GM21367 (cell line): Measurements from ENCODE around the gene CLRN3.

Source experiments
- ATAC-seq: cut with Tn5 transposase; IDR thresholded peaks from one replicate; pipeline ENCODE4 v1.9.1; 2021; ENCODE audit not compliant: unreplicated experiment

CLRN3 gene

DNA sequence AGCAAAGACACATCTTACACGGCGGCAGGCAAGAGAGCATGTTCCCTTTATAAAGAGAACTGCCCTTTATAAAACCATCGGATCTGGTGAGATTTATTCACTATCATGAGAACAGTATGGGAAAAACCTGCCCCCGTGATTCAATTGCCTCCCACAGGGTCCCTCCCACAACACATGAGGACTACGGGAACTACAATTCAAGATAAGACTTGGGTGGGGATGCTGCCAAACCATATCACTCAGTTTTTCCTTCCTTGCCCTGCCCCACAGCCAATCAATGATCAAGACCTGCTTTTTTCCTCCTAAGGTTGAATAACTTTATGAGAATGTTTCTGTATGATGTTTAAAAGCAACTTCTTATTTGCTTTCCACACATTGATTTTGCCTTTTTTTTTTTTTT lies 11.0 kb upstream of the CLRN3 start:
- no peak for ATAC-seq

DNA sequence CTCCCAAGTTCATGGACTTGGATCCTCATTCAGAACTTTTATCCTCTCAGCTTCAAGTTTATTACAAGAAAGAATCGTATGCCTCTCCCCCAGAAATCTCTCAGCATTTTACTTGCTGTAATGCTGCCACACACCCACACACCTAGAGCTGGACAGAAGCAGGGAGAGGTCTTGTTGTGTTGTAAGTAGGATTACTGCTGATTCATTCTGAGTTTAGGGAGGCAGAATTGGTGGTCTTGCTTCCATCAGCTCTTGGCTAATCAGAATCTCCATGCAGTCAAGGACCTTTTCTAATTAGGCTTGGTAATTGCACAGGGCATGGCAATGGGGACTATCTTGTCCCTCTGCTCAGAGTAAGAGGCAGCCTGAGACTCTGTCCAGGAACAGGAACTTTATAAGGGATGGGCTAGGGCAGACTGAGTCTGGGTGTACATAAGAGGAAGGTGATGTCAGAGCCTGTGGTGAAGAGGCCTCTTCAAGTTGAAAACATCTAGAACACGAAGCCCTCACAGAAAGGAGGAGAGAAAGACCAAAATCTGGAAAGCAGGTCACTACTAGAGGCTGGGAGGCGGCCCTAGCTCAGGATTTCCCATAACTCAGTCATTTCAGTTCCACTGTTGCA lies 7.1 kb upstream of the CLRN3 start:
- no peak for ATAC-seq

DNA sequence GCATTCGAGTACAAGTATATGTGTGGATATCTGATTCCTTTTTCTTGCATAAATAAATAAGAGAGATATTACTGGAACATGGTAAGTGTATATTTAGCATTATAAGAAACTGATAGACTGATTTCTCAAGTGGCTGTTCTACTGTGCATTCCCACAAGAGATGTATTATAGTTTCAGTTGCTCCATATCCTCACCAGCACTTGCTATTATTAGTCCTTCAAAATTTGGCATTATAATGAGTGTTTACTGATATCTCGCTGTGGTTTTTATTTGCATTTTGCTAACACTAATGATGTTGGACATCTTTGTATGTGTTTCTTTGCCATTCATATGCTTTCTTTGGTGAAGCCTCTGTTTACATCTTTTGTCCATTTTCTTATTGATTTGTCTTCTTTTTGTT lies 4.4 kb upstream of the CLRN3 start:
- ATAC-seq: no peak

DNA sequence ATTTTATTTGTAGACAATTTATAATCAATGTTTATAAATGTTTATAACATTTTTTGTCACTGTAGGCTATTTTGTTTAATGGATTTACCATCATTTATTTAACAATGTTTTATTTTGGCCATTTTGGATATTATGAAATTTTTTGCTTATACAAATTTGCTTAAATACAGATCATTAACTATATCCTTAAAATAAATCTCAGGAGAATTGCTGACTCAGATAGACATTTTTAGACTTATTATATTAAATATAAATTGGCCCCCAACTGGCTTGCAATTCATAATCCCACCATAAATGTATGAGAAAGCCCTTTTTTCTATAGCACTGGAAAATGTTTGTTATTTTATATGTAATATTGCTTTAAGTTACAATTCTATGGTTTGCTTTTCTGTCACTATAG lies 3.8 kb upstream of the CLRN3 start:
- no peak for ATAC-seq

DNA sequence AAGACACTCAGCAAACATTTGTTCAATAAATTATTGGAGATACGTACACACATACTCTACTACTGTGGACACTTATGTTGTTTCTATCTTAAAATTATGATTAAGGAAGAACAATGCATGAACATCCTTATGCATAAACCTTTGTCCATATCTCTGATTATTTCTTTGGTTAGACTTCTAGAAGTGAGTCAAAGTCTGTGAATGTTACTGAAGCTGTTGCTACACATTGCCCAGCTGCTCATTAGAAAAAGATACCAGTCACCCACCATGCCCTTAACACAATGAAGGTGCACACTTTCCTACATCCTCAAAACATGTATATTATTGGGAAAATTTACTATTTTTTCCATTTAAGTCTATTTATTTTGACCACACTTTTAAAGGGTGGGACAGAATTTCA lies 1.4 kb upstream of the CLRN3 start:
- no peak for ATAC-seq

DNA sequence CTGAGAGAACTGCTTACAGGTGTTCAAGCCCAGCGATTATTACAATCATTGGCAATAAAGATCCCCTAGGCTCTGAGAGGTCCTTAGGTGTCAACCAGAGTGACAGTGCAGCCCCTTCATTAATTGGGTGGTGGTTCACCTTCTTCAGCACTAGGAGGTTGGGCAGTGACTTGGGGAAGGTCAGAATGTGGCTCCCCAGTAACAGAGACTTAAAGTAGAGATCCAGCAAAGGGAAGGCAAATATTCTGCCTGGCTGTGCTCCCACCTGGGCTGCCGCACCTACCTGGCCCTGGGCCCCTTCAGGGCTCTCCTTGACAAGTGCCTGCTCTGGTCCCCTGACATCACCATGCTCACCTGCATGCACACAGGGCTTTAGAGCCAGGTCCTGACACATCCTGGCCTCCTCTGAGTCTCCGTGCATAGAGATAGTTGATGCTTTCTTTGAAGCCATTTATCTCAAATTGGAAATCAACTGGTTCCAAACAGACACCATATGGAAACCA lies 1.9 kb downstream of the CLRN3 start:
- no peak for ATAC-seq

DNA sequence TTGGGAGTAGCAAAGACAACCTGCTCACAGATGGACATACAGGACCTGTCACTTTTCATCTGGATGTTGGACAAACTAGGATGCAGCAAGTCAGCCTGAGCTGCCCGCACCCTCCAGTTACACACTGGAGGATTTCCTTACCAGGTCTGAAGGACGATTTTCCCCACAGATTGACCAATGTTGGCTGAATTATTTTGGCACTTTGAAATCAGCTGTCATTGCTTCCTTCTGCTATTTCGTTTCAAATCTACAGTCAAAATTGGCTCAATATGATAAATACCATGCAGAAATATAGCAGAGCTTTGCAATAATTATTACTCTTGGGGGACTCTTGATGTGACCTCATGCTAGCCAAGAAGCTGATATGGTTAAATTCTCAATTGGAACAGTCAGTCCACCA lies 2.5 kb downstream of the CLRN3 start:
- no peak for ATAC-seq

DNA sequence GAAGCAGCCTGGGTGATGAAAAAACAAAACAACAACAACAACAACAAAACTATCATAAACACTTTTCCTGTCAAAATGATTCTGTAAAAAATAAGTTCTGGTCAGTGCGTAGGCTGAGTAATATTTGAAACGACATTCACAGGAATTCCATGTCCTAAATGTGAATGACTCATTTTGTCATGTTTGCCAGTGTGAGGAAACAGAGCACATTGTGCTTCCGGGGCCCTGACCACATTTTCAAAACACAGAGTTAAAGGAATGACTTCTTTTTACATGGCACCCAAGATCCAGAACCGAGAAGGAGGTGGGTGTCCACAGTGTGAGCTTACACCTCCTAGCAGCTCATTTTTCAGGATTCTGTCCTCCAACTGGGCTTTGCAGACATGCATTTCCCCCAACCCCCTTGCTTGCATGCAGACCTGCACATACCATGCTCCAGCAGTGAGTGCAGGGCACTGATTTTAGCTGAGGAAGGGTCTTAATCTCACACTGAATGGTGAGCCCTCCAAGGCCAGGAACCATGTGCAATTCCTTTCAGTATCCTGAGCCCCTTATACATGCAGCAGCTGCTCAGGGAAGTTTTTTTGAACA lies 3.0 kb downstream of the CLRN3 start:
- ATAC-seq: no peak

DNA sequence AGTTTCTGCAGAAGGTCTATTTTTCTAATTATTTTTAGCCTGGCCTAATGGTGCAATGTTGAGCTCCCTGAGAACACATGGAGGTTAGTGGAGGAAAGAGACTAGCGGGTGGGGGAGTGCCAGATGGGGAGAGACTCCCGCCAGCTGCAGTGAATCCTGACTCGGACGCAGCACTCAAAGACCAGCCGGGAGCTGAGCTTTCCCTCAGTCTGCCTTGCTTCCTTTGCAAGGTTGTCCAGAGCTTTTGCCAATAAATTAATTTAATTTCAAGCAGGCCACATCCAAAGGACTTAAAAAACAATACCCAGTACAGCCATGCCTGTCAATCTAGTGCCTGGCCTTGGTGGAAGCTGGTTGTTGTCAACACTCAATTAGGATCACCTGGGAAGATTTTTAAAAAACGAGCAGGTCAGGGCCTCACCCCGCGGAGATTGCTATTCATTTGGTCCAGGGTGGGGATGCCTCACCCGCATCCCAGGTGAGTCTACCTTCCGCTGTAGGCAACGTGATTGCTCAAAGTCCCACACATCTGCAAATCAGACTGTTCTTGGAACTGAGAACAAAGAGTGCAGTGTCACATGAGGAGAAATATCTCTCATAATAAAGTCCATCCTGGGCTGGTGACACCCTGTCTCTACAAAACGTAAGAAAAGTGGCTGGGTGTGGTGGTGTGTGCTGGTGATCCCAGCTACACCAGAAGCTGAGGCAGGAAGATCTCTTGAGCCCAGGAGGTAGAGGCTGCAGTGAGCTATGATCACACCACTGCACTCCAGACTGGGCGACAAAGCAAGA lies 4.0 kb downstream of the CLRN3 start:
- no peak for ATAC-seq

DNA sequence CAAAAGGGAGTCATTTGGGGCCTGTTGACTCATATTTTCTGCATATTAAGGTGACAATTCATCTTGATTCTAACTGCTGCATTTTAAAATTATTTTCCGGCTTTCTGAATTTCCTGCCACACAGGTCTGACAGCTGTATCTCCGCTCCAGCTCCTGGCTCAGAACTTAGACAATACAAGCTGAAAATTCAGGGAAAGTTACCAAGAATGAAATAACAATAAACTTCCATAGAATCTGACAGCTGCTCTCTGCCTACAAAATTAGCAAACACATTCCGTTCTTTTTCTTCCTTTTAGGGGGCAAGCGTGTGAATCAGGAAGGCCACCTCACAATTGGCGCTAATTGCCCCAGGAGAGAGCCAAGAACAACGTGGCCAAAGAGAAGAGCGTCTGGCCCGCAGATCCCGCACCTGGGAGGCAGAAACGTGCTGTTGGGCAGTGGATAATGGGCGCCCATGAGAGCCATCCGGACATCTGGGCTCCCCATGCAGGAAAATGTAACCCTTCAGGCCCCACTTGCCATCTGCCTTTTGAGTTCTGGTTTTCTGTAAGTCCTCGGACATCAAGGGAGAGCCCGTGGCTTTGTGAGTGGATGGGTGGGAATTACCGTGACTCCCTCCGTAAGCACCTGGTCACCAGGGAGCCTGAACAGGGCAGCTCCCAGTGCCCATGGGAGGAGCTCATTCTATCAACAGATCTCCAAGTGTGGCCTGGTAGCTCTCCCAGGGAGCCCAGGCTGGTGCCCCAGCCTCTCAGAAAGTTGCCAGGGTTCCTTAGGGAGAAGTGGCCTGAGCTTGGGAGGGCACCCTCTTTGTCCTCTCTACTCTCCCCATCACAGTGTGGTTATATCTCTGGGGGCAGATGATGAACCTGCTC lies 5.0 kb downstream of the CLRN3 start:
- no peak for ATAC-seq

DNA sequence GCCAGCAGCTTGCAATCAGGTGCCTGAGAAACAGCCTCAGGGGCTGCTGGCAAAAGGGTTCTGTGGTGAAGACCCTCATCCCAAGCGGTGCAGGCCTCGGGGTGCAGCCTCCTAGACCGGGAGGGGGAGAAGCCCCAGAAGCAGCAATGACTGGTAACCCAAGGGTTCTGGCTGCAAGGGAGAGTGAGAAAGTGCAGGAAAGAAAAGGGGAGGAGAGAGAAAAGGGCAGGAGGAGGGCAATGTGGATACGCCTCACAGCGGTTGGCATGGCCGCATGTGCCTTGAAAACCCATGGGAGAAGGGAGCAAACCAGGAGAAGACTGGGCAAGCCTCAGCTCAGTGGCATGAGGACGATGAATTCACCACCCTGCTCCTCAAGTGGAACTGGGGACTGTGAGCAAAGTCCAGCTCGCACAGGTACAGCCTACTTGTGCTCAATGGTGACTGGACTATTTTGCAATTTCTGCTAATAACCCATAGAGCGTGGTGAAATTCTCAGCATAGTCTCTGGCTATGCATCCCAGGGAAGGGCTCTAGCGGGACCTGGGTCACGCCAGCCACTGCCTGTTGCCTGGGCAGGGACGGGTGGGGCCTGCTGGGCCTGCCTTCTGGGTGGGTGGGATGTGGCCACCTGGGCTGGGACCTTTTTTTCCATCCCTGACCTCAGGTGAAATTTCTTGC lies 6.2 kb downstream of the CLRN3 start:
- ATAC-seq: no peak

DNA sequence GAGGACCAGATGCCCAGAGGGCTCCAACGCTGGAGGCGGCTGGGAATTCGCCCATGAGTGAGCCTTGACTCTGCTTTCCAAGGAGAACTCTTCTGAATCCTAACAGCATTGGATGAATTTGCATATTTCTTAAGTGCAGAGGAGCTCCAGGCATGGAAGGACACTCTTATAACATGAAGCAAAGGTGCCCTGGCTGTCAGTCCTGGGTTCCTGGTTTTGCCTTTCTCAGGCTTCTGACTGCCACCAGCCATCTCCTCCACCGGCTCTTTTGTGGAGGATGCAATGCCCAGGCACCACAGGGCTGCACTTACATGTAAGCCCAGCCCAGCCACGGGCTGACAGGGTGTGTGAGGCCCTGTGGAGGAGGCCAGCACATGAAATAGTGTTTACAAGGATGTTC lies 8.2 kb downstream of the CLRN3 start:
- no peak for ATAC-seq

DNA sequence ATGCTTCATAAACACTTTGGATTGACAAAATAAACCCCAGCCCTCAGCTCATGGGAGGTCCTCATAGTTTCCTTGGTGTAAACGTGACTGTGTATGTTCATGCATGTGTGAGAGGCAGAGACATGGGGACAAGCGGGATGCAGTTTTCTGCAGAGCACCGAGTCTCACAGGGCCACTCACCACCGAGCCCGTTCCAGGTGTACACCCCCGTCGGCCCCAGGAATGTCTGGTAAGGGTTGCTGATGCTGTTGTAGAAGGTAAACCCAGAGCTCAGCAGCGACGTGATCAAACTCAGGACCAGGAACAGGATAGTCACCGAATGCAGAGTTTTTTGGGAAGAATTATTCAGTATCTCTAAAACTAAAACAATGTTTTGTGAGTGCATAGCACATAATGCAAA lies 9.2 kb downstream of the CLRN3 start:
- ATAC-seq: no peak

DNA sequence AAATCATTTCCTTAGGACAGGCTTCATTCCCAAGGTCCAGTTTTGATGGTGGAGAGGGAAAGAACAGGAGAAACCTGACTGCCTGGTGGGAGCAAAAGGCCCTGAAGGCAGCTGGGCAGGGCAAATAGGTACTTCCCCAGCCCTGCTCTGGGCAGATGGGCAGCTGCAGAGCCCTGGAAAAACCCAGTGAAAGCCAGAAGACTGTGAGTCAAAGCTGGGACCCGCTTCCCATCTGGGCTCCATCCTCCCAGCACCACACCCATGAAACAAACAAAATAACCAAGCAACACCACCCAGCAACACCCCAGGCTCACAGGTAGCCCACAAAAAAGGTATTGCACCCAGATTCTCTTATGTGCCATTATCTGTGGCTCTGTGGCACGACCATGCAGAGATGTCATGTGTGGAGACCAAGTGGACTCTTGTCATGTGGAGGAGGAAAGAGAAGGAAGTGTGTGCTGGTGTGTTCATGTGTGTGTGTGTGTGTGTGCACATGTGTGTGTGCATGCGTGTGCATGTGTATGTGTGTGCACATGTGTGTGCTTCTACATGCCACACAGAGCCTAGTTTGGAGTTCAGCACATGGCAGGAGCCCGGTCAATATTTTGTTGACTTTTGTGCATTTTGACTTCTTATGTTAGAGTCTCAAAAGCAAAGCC lies 9.8 kb downstream of the CLRN3 start:
- no peak for ATAC-seq

DNA sequence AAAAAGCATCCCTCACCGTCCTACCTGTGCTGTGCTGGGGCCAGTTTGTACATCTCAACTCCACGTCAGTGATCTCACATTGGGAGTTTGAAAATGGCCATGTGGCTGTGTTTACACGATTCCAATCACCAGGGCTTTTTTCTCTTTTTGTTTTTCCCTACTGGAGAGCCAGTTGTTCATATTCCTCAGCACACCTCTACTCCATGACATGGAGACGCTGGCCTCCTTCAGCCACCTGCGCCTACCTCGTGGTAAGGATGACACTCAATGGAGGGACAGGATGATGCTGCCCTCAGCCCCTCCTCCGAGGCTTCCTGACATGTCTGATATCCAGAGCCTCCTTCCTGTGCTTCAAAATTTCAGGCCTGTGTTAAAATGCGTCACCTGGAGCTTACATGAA lies 10.3 kb downstream of the CLRN3 start:
- no peak for ATAC-seq

DNA sequence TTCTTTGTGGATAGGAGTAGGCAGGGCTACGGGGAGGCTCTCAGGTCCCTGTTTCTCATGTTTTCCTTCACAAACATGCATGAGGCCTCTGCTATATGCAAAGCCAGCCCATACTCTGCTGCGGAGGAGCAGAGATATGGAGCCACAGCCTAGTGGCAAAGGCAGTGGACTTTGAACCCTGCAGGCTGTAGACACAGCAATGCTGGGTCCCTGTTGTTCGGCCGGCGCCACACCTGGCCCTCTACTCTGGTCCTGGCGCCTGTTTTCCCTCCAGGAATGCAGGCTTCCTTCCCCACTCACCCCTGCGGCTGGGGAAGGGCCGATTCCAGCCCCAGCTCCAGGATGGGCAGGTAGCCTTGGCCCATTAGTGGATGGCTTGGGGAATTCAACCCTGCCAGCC lies 11.5 kb downstream of the CLRN3 start:
- no peak for ATAC-seq

DNA sequence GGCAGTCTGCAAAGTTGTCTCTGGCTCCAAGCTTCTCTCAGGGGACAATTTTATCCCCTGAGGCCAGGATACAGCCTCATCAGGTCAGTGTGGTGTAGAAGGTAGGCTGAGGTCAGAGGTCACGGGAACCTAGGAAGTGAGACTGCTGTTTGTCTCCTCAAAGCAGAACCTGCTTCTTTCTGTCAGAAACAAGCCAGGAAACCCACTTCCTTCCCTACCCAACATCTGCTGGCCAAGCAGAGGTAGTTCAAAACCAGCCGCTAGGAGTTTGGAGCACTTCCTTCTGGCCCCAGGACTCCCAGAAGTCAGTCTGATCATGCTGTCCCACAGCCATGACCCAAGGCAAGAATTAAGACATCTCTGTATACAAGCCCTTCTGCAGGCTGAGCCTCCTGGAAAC lies 12.2 kb downstream of the CLRN3 start:
- ATAC-seq: peak; percentile 50

DNA sequence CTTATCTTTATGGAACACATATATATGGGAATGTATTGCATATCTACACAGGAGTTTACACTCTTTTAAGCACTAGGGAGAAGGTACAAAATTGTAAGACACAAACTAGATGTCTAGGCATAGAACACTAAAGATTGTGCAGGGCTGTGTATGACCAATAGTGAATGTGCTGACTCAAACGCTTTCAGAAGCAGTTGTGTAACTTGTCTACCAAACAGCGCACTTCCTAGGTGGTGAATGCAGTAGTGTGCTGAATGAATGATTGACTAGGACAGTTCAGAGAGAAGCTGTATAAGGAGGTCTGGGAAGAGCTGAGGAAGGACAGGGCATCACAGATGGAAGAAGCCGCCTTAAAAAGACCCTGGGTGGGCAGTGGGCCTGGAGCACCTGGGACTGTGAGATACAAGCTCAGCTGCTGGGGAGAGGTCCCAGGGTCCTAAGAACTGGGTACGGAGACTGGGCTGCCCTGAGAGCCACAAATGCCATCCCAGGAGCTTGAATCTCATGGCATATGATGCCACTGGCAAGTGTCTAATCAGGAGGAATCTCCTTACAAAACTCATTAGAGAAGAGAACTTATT lies 14.2 kb downstream of the CLRN3 start:
- ATAC-seq: no peak

DNA sequence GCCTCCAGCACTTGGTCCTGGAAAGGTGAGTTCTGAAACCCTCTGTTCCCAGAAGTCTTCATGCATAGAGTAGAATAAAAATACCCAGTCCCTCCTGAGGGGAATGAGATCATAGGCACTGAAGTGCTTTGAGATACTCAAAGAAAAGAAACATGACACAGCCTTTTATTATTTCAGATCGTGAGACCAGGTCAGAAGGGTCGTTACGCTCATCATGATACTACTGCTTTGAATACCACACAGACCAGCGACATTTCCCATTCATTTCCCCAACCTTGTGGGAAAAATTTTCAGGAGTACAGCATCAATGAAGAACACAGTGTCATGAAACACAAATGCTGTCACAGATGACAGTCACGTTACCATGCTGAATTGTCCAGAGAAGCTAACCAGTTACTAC lies 15.0 kb downstream of the CLRN3 start:
- ATAC-seq: no peak

DNA sequence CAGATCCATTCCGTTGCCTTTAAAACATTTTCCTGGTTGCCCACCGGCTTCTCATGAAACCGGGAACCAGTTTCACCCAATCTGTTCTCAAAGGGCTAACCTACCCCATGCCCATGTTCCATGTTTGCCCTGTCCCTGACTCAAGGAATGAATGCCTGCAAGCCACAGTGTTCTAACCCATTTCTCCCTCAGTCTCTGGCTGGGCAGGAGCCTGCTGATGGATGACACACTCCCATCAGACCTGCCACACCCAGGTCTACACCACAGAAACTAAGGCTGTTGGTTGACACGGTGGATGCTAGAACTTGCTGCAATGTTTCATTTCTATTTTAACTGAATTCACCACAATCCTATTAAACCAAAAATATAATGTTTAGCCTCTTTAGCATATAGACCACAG lies 15.6 kb downstream of the CLRN3 start:
- no peak for ATAC-seq
